Heart left ventricle (tissue), 13 donors: ENCODE data around the gene SMARCD3.

Experiments used
- POLR2A ChIP-seq, 2 donors: fragments of 450-650 bp; IDR thresholded peaks; one replicate each; pipeline ENCODE4 v1.6.1; 2017; ENCODE audit warnings: antibody characterized with exemption in 2 of 2, mild to moderate bottlenecking in 2 of 2, moderate library complexity in 2 of 2
- TF ChIP-seq, protein P1 (sequence below), 12 donors: fragments of 200-600 bp; sonication (generic) in 4 of 12; IDR thresholded peaks; one replicate each; pipeline versions ENCODE4 v1.5.0 to v1.8.0; 2018 to 2022; ENCODE audit warnings: antibody characterized with exemption in 12 of 12, mild to moderate bottlenecking in 5 of 12
- donor health status: ischemic (EF 13 %, LVEDD 7.1; RV severe dilation, severe dysfunction).
- donor health status: DM: no; HTN: yes; CAD: no.
- donor health status: DM: no; HTN: no; CAD: no.
- donor health status: ischemic (EF 25% LVEDD 6.9; RV normal size, moderate dysfunction).
- donor health status: ischemic (EF 25% LVEDD 5.7; RV mildly dilated, moderate dysfunction).
- donor health status: ischemic (EF 35%, LVEDD 5.7; RV mildly dilated, moderate dysfunction).
- donor health status: nonischemic (EF 11% LVEDD 7.7; RV severe dilation, severe dysfunction).
- donor health status: DM: yes; HTN: yes; CAD: no.
- donor health status: PGD.
- donor health status: ischemic (EF 29% LVEDD 5.4; RV normal size, mild dysfunction).
- donor health status: nonischemic (EF 23%, LVEDD 6.1; RV moderate dilation, normal function).

DNA sequence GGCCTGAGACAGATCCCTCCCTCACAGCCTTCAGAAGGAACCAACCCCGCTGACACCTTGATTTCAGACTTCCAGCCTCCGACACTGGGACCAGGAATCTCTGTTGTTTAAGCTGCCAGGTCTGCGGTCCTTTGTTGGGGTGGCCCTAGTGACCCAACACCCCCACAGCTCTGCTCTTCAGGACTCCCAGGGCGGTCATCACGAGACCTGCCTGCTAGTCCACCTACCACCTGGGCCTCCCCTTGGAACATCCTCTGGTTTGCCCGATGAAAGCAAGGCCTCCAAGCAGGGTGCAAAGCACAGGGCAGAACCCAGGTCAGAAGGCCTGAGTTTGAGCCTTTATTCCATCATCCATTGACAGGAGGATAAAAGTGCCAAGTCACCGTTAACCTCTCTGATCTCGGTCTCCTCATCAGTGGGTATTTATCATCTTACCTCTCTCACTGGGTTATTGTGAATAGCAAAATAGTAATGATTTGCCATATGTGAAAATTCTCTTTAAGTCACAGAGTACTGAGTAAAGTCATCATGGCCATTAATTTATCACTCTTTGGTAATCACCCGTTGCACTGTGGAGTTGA is 16.9 kb upstream of the SMARCD3 start:
- TF ChIP-seq, protein P1, sequence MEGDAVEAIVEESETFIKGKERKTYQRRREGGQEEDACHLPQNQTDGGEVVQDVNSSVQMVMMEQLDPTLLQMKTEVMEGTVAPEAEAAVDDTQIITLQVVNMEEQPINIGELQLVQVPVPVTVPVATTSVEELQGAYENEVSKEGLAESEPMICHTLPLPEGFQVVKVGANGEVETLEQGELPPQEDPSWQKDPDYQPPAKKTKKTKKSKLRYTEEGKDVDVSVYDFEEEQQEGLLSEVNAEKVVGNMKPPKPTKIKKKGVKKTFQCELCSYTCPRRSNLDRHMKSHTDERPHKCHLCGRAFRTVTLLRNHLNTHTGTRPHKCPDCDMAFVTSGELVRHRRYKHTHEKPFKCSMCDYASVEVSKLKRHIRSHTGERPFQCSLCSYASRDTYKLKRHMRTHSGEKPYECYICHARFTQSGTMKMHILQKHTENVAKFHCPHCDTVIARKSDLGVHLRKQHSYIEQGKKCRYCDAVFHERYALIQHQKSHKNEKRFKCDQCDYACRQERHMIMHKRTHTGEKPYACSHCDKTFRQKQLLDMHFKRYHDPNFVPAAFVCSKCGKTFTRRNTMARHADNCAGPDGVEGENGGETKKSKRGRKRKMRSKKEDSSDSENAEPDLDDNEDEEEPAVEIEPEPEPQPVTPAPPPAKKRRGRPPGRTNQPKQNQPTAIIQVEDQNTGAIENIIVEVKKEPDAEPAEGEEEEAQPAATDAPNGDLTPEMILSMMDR (IDR thresholded peaks at IDR 0.05), result no peak
- TF ChIP-seq POLR2A (IDR thresholded peaks at IDR 0.05), result no peak
